Activated B cell treated with CpG ODN at 0.5 μM for 24 hours (primary cell): ENCODE results near the gene TSPAN19. TPM values are rescaled to one million over a fixed set of nuclear protein-coding genes. Genes with fewer than 3 reads are reported as not detected.

Source experiments
- ATAC-seq: fragments of 200-7000 bp; cut with Tn5 transposase; one replicate; pipeline ENCODE4 v1.10.0; 2021; ENCODE audit warnings: low read depth, mild to moderate bottlenecking, moderate library complexity
- CTCF ChIA-PET: fragments of 350-600 bp; sonication (Branson Sonifier 250); formaldehyde crosslinking; loops from one replicate; lab custom pipeline; 2021; ENCODE audit warnings: antibody characterized with exemption; lab: Charles Lee
- POLR2A ChIA-PET: fragments of 350-600 bp; sonication (Branson Sonifier 250); formaldehyde crosslinking; loops from one replicate; lab custom pipeline; 2021; ENCODE audit warnings: antibody characterized with exemption; lab: Charles Lee
- DNase-seq: peaks from one replicate; pipeline ENCODE4 v3.0.0; 2022
- H3K27ac Mint-ChIP-seq: one replicate; pipeline ENCODE4 v1.8.0; 2020; ENCODE audit warnings: mixed read lengths
- H3K27me3 Mint-ChIP-seq: one replicate; pipeline ENCODE4 v1.8.0; 2021; ENCODE audit warnings: mixed read lengths
- H3K36me3 Mint-ChIP-seq: one replicate; pipeline ENCODE4 v1.8.0; 2021; ENCODE audit warnings: low read depth, mixed read lengths
- H3K4me1 Mint-ChIP-seq: one replicate; pipeline ENCODE4 v1.8.0; 2021; ENCODE audit warnings: mixed read lengths
- H3K4me3 Mint-ChIP-seq: one replicate; pipeline ENCODE4 v1.8.0; 2020; ENCODE audit warnings: mild to moderate bottlenecking, mixed read lengths
- H3K9me3 Mint-ChIP-seq: one replicate; pipeline ENCODE4 v1.8.0; 2020; ENCODE audit warnings: mixed read lengths
- intact Hi-C: fragments of 100-400 bp; cut with micrococcal nuclease; formaldehyde crosslinking; loops from one replicate; pipeline ENCODE4 v1.15.1; 2024
- total RNA-seq: library from RNA; stranded (reverse); gene quantifications from 2 replicates; pipeline ENCODE4 v1.2.3, GENCODE V29; 2022
- TF ChIP-seq, protein P1 (sequence below): fragments of 200-600 bp; IDR thresholded peaks from one replicate; pipeline ENCODE4 v1.8.0; 2022; ENCODE audit warnings: antibody characterized with exemption, mild to moderate bottlenecking

Gene TSPAN19
- total RNA-seq, 1 donor from 2014 or later, result not detected

DNA sequence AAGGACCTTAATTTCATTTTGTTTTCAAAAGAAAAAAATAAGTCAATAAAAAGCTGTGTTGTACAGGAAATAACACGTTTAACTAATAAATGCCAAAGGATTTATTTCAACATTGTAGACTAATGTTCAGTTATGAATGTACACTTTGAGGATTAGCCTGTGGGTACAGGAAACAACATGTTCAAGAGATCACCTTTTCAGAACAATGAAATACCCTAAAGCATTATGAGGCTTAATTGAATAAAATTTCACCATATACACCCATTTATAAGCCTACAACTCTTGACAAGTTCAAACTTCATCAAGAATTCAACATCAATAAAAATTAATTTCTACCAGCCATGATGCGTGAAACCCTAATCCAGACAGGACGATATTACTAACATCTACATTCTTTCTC, 66.9 kb downstream of the TSPAN19 start:
- POLR2A ChIA-PET, result no interaction called here
- DNase-seq (no peak), ATAC-seq (no peak)
- no peak overlapping the region for H3K27ac Mint-ChIP-seq
- H3K4me3 Mint-ChIP-seq, result no peak overlapping the region
- no peaks in the 10 kb centered on the region for H3K9me3 Mint-ChIP-seq
- no peaks in the 10 kb centered on the region for H3K36me3 Mint-ChIP-seq
- CTCF ChIA-PET, result no interaction called here
- H3K4me1 Mint-ChIP-seq, result no peaks in the 10 kb centered on the region
- TF ChIP-seq, protein P1, sequence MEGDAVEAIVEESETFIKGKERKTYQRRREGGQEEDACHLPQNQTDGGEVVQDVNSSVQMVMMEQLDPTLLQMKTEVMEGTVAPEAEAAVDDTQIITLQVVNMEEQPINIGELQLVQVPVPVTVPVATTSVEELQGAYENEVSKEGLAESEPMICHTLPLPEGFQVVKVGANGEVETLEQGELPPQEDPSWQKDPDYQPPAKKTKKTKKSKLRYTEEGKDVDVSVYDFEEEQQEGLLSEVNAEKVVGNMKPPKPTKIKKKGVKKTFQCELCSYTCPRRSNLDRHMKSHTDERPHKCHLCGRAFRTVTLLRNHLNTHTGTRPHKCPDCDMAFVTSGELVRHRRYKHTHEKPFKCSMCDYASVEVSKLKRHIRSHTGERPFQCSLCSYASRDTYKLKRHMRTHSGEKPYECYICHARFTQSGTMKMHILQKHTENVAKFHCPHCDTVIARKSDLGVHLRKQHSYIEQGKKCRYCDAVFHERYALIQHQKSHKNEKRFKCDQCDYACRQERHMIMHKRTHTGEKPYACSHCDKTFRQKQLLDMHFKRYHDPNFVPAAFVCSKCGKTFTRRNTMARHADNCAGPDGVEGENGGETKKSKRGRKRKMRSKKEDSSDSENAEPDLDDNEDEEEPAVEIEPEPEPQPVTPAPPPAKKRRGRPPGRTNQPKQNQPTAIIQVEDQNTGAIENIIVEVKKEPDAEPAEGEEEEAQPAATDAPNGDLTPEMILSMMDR, result no peak
- intact Hi-C loops, result no loop called here
- H3K27me3 Mint-ChIP-seq, result no peaks in the 10 kb centered on the region

Other genes with a start within 250 kb of the TSPAN19 start
- 0.05 TPM in 1 of 2 replicates, not detected in the other for gene SLC6A15, start 123.5 kb downstream of the TSPAN19 start, total RNA-seq
- not detected in 2 replicates for gene LRRIQ1, start 74 bp upstream of the TSPAN19 start, total RNA-seq
- not detected in 2 replicates for gene ALX1, start 243.9 kb upstream of the TSPAN19 start, total RNA-seq